HG03159 (cell line): Measurements from ENCODE around the gene BLNK.
"Not testable (repeated sequence)": the region's sequence is repeated elsewhere in the genome, so short reads cannot be mapped to it uniquely, and the experiment has no call there.

Experiments
- ATAC-seq: cut with Tn5 transposase; IDR thresholded peaks from one replicate; pipeline ENCODE4 v1.9.1; 2021; ENCODE audit warnings: mild to moderate bottlenecking, moderate library complexity; ENCODE audit not compliant: unreplicated experiment

The BLNK gene

GRCh38 chr10:96271016-96271815 lies at the start of gene BLNK:
TSS of gene BLNK (minus strand) at chr10:96271569. CDS start at chr10:96271398, 171 bp downstream.
- ATAC-seq, result peak; percentile 80

GRCh38 chr10:96319754-96320474 lies 48.5 kb upstream of the BLNK start:
- ATAC-seq, result no peak

- no peak for ATAC-seq
These were observed 45.9 kb upstream of the BLNK start for GRCh38 chr10:96317067-96317833.

GRCh38 chr10:96313344-96313743 lies 42.0 kb upstream of the BLNK start:
- ATAC-seq, result no peak

- no peak for ATAC-seq
These were observed 39.9 kb upstream of the BLNK start for GRCh38 chr10:96311180-96311715.

GRCh38 chr10:96310321-96310669 lies 38.9 kb upstream of the BLNK start:
- no peak for ATAC-seq

GRCh38 chr10:96309628-96310320 lies 38.4 kb upstream of the BLNK start:
- no peak for ATAC-seq

GRCh38 chr10:96308854-96309253 lies 37.5 kb upstream of the BLNK start:
- not testable (repeated sequence) for ATAC-seq

GRCh38 chr10:96306516-96306915 lies 35.1 kb upstream of the BLNK start:
- no peak for ATAC-seq

GRCh38 chr10:96305019-96305418 lies 33.6 kb upstream of the BLNK start:
- no peak for ATAC-seq

GRCh38 chr10:96304230-96304629 lies 32.9 kb upstream of the BLNK start, which contains the start of gene DNTT:
TSS of gene DNTT (plus strand) at chr10:96304434. CDS start at chr10:96304498, 64 bp downstream.
- ATAC-seq, result no peak

- no peak for ATAC-seq
These were observed 30.2 kb upstream of the BLNK start for GRCh38 chr10:96301616-96302015.

- no peak for ATAC-seq
These were observed 28.0 kb upstream of the BLNK start for GRCh38 chr10:96299383-96299782.

- no peak for ATAC-seq
These were observed 27.0 kb upstream of the BLNK start for GRCh38 chr10:96298362-96298761.

- no peak for ATAC-seq
These were observed 26.1 kb upstream of the BLNK start for GRCh38 chr10:96297486-96297885.

- no peak for ATAC-seq
These were observed 24.1 kb upstream of the BLNK start for GRCh38 chr10:96295475-96295874.

- ATAC-seq, result no peak
These were observed 21.9 kb upstream of the BLNK start for GRCh38 chr10:96292971-96293920.

GRCh38 chr10:96290368-96291133 lies 19.2 kb upstream of the BLNK start:
- no peak for ATAC-seq
